PC-3 (cell line): ENCODE measurements around the gene YBX2. TPM values are rescaled to one million over a fixed set of nuclear protein-coding genes. Genes with fewer than 3 reads are reported as not detected.
A peak's percentile ranks its signal among the peaks of the same experiment; 100 is the strongest.

Experiments
- ATAC-seq: fragments of 200-7000 bp; cut with Tn5 transposase; 2 replicates; pipeline ENCODE4 v1.9.1; 2020; ENCODE audit warnings: mild to moderate bottlenecking, moderate library complexity
- BruUV-seq: library from RNA; stranded (reverse); fragments of 400-500 nt; replicated peaks from 2 replicates; lab custom pipeline; 2021; lab: Mats Ljungman, UMichigan
- CTCF ChIA-PET: fragments of 300-600 bp; sonication (Branson Sonifier 250); formaldehyde crosslinking; loops from one replicate; lab custom pipeline; 2022; ENCODE audit warnings: antibody characterized with exemption; lab: Charles Lee
- POLR2A ChIA-PET: fragments of 300-600 bp; sonication (Branson Sonifier 250); formaldehyde crosslinking; loops from one replicate; lab custom pipeline; 2022; ENCODE audit warnings: antibody characterized with exemption; ENCODE audit not compliant: unreplicated experiment; lab: Charles Lee
- DNase-seq: peaks from one replicate; pipeline ENCODE4 v3.0.0-alpha.2; 2015
- H2AFZ ChIP-seq: fragments of 300-600 bp; sonication (generic); 2 replicates; pipeline ENCODE4 v1.6.0; 2016; ENCODE audit warnings: antibody characterized with exemption, low read length
- H3F3A ChIP-seq: fragments of 300-600 bp; sonication (generic); one replicate; pipeline ENCODE4 v1.6.0; 2017; ENCODE audit warnings: antibody characterized with exemption, low read length, control low read depth, mild to moderate bottlenecking; ENCODE audit not compliant: unreplicated experiment
- H3K27ac ChIP-seq: fragments of 300-600 bp; sonication (generic); 2 replicates; pipeline ENCODE4 v1.5.1; 2016; ENCODE audit warnings: mild to moderate bottlenecking, low read length
- H3K27me3 ChIP-seq: fragments of 300-600 bp; sonication (generic); 2 replicates; pipeline ENCODE4 v1.6.1; 2016; ENCODE audit warnings: low read length, mixed read lengths
- H3K36me3 ChIP-seq: fragments of 300-600 bp; sonication (generic); 2 replicates; pipeline ENCODE4 v1.6.1; 2016; ENCODE audit warnings: low read depth, mixed run types, low read length, mixed read lengths
- H3K4me1 ChIP-seq: fragments of 300-600 bp; sonication (generic); 2 replicates; pipeline ENCODE4 v1.5.1; 2016; ENCODE audit warnings: low read length; ENCODE audit not compliant: insufficient read depth
- H3K4me2 ChIP-seq: fragments of 300-600 bp; sonication (generic); 2 replicates; pipeline ENCODE4 v1.6.0; 2016; ENCODE audit warnings: low read length
- H3K4me3 ChIP-seq: fragments of 300-600 bp; sonication (generic); 2 replicates; pipeline ENCODE4 v1.5.1; 2016; ENCODE audit warnings: mild to moderate bottlenecking, low read length, mixed read lengths
- H3K79me2 ChIP-seq: fragments of 300-600 bp; sonication (generic); 2 replicates; pipeline ENCODE4 v1.6.1; 2017; ENCODE audit warnings: low read length, mixed read lengths
- H3K9ac ChIP-seq: fragments of 300-600 bp; sonication (generic); 2 replicates; pipeline ENCODE4 v1.6.0; 2016; ENCODE audit warnings: mild to moderate bottlenecking, low read length
- H3K9me2 ChIP-seq: fragments of 300-600 bp; sonication (generic); replicated peaks from 2 replicates; pipeline ENCODE4 v1.6.1; 2016; ENCODE audit warnings: mixed run types, low read length, mixed read lengths
- H3K9me3 ChIP-seq: fragments of 300-600 bp; sonication (generic); 2 replicates; pipeline ENCODE4 v1.6.1; 2016; ENCODE audit warnings: low read length, mixed read lengths
- H4K20me1 ChIP-seq: fragments of 300-600 bp; sonication (generic); 2 replicates; pipeline ENCODE4 v1.6.1; 2016; ENCODE audit warnings: low read length, mixed read lengths
- EZH2 ChIP-seq: fragments of 300-600 bp; sonication (generic); IDR thresholded peaks from one replicate; pipeline ENCODE4 v1.6.1; 2017; ENCODE audit warnings: antibody characterized with exemption, mild to moderate bottlenecking, low read length; ENCODE audit not compliant: unreplicated experiment
- EZH2phosphoT487 ChIP-seq: fragments of 300-600 bp; sonication (generic); IDR thresholded peaks from 2 replicates; pipeline ENCODE4 v1.6.1; 2018; ENCODE audit warnings: mild to moderate bottlenecking, antibody characterized with exemption, low read length, borderline replicate concordance
- intact Hi-C: fragments of 100-400 bp; cut with micrococcal nuclease; formaldehyde crosslinking; loops from 2 replicates; pipeline ENCODE4 v1.9.0; 2023
- total RNA-seq: library from RNA; depleted of rRNA; stranded (reverse); fragments of >200 nt; gene quantifications from 2 replicates; pipeline ENCODE4 v1.2.3, GENCODE V29; 2014
- TF ChIP-seq, protein P1 (sequence below): fragments of 300-600 bp; sonication (generic); conservative IDR thresholded peaks from 2 replicates; pipeline ENCODE4 v1.5.1; 2017; ENCODE audit warnings: antibody characterized with exemption, low read depth, mild to moderate bottlenecking, low read length

YBX2 gene
- total RNA-seq, 1 experiment from 2014 or later: 1.1 TPM

DNA sequence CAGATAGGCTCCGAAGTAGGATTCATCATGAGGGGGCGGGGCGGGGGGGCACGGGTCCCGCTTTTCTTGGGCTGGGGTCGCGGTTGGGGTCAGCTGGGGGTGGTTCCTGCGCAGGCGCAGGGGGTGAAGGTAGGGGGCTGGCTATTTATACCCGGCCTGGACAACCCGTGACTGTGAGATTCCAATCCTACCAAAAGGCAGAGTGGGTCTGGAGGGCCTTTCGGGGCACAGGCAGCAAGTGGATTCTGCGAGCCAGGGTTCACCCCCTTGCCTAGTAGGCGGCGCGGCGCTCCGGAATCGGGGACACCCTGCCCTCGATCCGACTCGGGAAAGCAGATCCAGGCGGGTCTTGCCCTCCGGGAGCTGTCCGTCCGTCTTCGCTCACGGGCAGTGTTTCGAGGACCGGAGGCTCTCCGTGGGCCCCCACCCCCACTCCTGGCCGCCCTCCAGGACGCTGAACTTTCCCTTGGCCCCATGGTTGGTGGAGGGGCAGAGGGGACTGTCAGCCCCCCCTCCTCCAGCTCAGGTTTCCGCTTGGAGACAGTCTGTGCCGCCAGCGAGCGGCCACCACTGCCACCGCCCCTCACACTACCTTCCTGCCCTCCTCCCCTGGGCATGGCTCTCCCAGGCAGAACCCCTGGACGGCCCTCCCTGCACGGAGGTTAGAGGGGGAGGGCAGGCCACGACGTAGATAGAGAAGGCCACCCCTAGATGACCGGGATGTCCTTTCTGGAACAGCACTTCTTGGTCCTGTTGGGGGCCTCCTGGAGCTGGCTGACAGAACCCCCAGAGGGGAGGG lies 12.3 kb downstream of the YBX2 start:
- POLR2A ChIA-PET: no interaction called here
- BruUV-seq: no TSS peak
- no peaks in the 10 kb centered on the region for H3K79me2 ChIP-seq
- no peaks in the 10 kb centered on the region for H3K36me3 ChIP-seq
- intact Hi-C loops: loop anchor here (1.0 to 2.0 kb wide), 3 partner anchors 14 to 29 kb away; partner anchors contain the start of gene ELP5
- H3K9me2 ChIP-seq: no peaks in the 10 kb centered on the region
- peak overlapping the region; percentile 71 for H3K4me3 ChIP-seq
- peaks cover 10% of the 10 kb centered on the region for H3K4me1 ChIP-seq
- H2AFZ ChIP-seq: peak overlapping the region; percentile 72; the same call in 1 of the 2 replicates
- TF ChIP-seq EZH2: no peak
- no peak for TF ChIP-seq EZH2phosphoT487
- TF ChIP-seq, protein P1, sequence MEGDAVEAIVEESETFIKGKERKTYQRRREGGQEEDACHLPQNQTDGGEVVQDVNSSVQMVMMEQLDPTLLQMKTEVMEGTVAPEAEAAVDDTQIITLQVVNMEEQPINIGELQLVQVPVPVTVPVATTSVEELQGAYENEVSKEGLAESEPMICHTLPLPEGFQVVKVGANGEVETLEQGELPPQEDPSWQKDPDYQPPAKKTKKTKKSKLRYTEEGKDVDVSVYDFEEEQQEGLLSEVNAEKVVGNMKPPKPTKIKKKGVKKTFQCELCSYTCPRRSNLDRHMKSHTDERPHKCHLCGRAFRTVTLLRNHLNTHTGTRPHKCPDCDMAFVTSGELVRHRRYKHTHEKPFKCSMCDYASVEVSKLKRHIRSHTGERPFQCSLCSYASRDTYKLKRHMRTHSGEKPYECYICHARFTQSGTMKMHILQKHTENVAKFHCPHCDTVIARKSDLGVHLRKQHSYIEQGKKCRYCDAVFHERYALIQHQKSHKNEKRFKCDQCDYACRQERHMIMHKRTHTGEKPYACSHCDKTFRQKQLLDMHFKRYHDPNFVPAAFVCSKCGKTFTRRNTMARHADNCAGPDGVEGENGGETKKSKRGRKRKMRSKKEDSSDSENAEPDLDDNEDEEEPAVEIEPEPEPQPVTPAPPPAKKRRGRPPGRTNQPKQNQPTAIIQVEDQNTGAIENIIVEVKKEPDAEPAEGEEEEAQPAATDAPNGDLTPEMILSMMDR: no peak
- no peak overlapping the region for H3K27ac ChIP-seq
- H3K4me2 ChIP-seq: peak overlapping the region; percentile 100
- H3K9me3 ChIP-seq: no peaks in the 10 kb centered on the region
- no peak for DNase-seq
- ATAC-seq: no peak
- H3F3A ChIP-seq: no peaks in the 10 kb centered on the region
- CTCF ChIA-PET: interaction anchor here (0.6 to 1.2 kb wide), 2 partner anchors 10 to 14 kb away, joined by 3 read pairs; no protein-coding TSS in a partner anchor
- no peaks in the 10 kb centered on the region for H3K27me3 ChIP-seq
- H4K20me1 ChIP-seq: no peaks in the 10 kb centered on the region
- H3K9ac ChIP-seq: no peak overlapping the region

DNA sequence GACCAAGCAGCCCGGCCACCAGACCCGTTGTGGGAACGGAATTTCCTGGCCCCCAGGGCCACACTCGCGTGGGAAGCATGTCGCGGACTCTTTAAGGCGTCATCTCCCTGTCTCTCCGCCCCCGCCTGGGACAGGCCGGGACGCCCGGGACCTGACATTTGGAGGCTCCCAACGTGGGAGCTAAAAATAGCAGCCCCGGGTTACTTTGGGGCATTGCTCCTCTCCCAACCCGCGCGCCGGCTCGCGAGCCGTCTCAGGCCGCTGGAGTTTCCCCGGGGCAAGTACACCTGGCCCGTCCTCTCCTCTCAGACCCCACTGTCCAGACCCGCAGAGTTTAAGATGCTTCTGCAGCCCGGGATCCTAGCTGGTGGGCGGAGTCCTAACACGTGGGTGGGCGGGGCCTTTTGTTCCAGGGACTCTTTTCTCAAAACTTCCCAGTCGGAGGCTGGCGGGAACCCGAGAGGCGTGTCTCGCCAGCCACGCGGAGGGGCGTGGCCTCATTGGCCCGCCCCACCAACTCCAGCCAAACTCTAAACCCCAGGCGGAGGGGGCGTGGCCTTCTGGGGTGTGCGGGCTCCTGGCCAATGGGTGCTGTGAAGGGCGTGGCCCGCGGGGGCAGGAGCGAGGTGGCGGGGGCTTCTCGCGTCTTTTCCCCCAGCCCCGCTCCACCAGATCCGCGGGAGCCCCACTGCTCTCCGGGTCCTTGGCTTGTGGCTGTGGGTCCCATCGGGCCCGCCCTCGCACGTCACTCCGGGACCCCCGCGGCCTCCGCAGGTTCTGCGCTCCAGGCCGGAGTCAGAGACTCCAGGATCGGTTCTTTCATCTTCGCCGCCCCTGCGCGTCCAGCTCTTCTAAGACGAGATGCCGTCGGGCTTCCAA lies 13.1 kb downstream of the YBX2 start, which contains the start of gene SLC2A4:
SLC2A4 (plus strand) TSS at position 645 of the 879 bp plus-strand sequence; CDS start at position 862, 217 bp downstream.
- DNase-seq (peak; percentile 95), ATAC-seq (peak; percentile 70)
- H3K4me3 ChIP-seq: peak within 1 kb of the TSS; percentile 71
- H3K4me1 ChIP-seq: peaks cover 10% of the 10 kb centered on the region
- peak within 1 kb of the TSS; percentile 50 for H3K27ac ChIP-seq
- H3K36me3 ChIP-seq: no peaks in the 10 kb centered on the region
- no peaks in the 10 kb centered on the region for H3K9me3 ChIP-seq
- H2AFZ ChIP-seq: peak within 1 kb of the TSS; percentile 89
- no peaks in the 10 kb centered on the region for H3K79me2 ChIP-seq
- no peaks in the 10 kb centered on the region for H3K27me3 ChIP-seq
- CTCF ChIA-PET: interaction anchor here (0.6 to 1.8 kb wide), 5 partner anchors 15 to 48 kb away, joined by 3 to 14 read pairs (median 4); no protein-coding TSS in a partner anchor
- POLR2A ChIA-PET: interaction anchor here (0.5 kb wide), 1 partner anchor 17 kb away, joined by 5 read pairs; no protein-coding TSS in a partner anchor
- H3F3A ChIP-seq: no peaks in the 10 kb centered on the region
- H4K20me1 ChIP-seq: no peaks in the 10 kb centered on the region
- no peaks in the 10 kb centered on the region for H3K9me2 ChIP-seq
- no TSS peak for BruUV-seq
- peak within 1 kb of the TSS; percentile 64 for H3K9ac ChIP-seq
- no peak for TF ChIP-seq EZH2phosphoT487
- TF ChIP-seq, protein P1: no peak
- TF ChIP-seq EZH2: no peak
- peak within 1 kb of the TSS; percentile 100 for H3K4me2 ChIP-seq
- intact Hi-C loops: loop anchor here (1.0 to 2.0 kb wide), 3 partner anchors 15 to 29 kb away; partner anchors contain the start of gene ELP5
